ENCODE measurements around the gene GLI3.

GLI3 gene

DNA sequence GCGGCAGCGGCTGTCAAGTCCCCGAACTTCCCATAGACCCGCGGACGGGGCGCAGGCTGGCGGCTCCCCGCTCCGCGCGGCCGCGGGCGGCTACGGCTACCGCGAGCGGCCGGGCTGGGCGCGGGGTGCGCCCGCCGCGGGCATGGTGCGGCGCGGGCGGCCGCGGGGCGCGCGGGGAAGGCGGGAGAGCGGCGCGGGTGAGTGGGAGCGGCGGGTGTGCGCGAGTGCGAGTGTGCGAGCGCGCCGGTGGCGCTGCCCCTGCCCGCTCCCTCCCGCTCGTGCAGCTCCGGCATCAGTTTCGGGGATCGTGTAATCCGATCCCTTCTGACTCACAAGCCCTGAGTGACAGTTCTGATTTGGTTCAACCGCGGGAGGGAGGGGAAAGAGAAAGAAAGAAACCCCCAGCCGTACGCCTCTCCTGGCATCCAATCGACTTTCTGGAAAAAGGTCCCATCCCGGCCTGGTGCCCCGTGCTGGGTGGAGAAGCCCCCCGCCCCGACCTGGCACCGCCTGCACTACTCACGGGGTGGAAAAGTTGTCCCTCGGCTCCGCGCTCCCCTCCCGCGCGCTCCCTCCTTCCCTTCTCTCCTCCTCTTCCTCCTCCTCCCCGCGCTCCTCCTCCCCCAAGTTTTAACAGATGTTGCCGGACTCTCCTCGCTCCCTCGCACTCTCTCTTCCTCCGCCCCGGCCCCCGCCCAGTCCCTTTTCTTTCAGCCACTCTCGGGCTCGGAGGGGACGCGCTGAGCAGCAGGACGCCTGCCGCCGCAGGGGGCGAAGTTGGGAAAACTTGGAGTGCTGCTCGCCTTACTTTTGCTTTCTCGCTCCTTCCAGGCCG, at the start of gene GLI3:
Gene GLI3 (minus strand): TSS at position 234 of the 835 bp plus-strand sequence. CDS start 13,956 bp downstream, outside the sequence.
- no peak for DNase-seq

- no peak for DNase-seq
Observed at GRCh38 chr7:42285383-42285824, 48.4 kb upstream of the GLI3 start.

DNA sequence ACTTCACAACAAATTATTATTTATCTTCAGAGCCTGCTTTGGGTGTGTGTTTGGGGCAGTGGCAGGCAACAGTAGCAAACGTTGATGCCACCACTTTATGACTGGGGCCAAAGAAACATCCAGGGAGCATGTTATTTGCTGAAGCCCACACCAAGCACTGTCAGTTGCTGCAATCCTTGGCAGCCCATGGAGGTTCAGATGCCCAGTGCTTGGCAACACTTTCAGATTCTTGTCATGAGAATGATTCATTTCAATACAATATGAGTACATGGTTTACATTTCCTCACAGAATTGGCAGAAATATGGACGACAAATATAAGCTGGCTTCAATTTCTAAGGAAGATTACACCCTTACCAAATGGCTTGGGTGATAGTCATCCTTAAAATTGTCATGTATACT, 46.5 kb upstream of the GLI3 start:
- no peak for DNase-seq

GRCh38 chr7:42278344-42278743, 41.3 kb upstream of the GLI3 start:
- DNase-seq, result no peak

DNA sequence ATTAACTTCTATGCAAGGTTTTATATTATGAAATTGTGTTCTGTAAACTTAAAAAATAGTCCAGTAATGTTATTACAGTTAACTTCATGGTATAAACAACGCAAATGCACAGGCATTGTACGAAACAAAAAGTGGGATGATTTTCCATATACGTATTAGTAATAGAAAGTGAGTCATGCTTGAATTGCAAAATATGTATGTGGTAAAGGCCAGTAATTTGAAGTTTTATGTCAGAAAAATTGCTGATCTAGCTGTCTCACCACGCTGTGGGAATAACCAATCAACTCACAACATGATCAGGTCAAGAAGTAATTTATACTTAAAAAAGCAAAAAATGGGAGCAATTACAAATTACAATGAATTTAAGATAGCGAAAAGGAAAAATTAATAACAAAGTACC, 37.0 kb upstream of the GLI3 start:
- DNase-seq, result no peak

- no peak for DNase-seq
Observed at GRCh38 chr7:42272793-42273665, 36.0 kb upstream of the GLI3 start.

- no peak for DNase-seq
Observed at GRCh38 chr7:42269161-42269560, 32.2 kb upstream of the GLI3 start.

GRCh38 chr7:42264702-42265101, 27.7 kb upstream of the GLI3 start:
- DNase-seq, result no peak

GRCh38 chr7:42263971-42264370, 27.0 kb upstream of the GLI3 start:
- no peak for DNase-seq

DNA sequence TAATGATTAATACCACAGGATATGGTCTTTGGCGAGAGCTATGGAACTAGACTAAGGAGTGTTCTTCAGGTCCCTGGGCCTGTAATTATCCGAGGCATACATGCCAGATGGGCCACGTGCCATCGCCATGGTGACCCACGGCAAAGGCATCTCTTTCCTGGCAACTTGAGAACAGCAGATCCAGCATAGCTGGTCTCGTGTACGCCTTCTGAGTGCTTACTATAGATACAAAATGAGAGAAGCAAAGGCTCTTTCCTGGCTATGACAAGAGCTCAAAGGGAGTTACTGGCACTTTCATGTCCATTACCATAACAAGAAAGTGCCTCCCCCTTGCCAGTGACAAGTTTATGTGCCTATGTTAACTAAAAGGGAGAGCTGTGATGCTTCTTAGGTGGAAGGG, 26.0 kb upstream of the GLI3 start:
- DNase-seq, result no peak

GRCh38 chr7:42254217-42254616, 17.2 kb upstream of the GLI3 start:
- no peak for DNase-seq

- no peak for DNase-seq
Observed at GRCh38 chr7:42253316-42253715, 16.3 kb upstream of the GLI3 start.

DNA sequence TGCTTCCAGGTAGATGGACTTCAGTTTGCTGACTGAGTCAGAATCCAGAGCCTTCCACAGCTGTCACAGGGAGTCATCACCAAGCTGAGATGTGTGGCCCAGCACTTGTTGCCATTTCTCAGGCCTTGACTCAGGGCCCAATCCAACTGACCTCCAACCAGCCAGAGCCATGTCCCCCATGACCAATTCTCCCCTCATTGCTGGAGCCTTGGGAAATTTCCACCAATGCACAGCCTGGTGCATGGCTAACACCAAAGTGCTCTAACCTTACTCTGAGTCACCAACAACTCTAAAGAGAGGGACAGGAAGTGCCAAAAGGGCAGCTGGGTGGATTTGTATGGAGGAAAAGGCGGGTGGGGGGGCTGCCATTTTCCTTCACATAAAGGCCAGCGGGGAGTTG, 13.4 kb upstream of the GLI3 start:
- no peak for DNase-seq

DNA sequence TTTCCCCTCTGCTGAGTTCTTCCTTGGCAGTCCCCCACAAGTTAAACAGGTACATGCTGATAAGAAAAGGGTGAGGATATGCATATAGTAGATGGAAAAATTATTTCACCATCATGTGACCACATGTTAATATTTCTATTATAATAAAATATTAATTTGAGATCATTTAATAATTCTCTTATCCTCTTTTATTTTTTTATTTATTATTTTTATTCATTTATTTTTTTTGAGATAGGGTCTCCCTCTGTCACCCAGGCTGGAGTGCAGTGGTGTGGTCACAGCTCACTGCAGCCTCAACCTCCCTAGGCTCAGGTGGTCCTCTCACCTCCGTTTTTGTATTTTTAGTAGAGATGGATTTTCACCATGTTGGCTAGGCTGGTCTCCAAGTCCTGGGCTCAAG, 11.6 kb upstream of the GLI3 start:
- DNase-seq, result no peak

- DNase-seq, result no peak
Observed at GRCh38 chr7:42247301-42247700, 10.3 kb upstream of the GLI3 start.

- DNase-seq, result no peak
Observed at GRCh38 chr7:42244828-42245227, 7.8 kb upstream of the GLI3 start.

GRCh38 chr7:42242381-42242780, 5.4 kb upstream of the GLI3 start:
- no peak for DNase-seq

GRCh38 chr7:42241424-42241823, 4.4 kb upstream of the GLI3 start:
- DNase-seq, result no peak

DNA sequence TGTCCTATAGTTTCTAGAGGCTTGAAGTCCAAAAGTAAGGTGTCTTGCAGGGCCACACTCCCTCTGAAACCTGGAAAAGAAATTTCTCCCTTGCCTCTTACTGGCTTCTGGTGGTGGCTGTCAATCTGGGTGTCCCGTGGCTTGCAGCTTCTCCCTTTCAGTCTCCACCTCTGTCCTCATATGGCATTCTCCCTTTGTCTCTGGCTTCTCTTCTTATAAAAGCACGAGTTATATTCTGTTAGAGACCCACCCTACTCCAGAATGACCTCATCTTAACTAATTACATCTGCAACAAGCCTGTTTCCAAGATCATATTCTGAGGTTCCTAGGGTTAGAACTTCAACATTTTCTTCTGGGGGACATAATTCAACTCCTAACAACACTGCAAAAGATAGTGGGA, 3.4 kb upstream of the GLI3 start:
- DNase-seq, result no peak

GRCh38 chr7:42238709-42239366, 1.8 kb upstream of the GLI3 start:
- DNase-seq, result no peak

DNA sequence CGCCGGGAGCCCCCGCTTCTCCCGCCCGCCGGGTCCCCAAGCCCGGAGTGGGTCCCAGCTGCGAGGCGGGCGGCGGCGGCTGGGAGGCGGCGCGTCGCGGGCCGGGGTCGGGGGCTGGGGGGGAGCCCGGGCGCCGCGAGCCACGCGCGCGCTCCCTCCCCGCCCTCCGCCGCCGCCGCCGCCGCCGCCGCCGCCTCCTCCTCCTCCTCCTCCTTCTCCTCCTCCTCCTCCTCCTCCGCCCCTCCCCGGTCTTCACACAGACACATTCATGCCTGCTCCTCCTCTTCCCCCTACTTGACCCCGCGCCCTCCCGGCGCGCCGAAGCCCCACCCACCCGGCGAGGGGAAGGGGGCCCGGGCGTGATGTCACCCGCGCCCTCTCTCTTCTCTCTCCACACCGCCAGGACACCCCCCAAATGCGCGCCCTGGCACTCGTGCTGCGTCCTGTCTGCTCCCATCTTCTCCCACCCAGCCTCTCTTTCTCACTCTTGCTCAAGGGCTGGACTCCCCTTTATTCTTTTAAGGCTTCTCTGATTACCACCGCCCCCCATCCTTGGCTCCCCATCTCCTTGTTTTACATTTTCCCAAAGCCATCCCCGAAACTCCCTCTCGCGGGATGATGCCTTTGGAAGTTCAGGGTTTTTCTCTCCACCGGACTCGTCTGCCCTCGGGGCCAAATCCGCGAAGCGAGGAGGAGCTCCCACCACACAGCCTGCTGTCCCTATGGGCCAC, 967 bp upstream of the GLI3 start:
- DNase-seq, result no peak

DNA sequence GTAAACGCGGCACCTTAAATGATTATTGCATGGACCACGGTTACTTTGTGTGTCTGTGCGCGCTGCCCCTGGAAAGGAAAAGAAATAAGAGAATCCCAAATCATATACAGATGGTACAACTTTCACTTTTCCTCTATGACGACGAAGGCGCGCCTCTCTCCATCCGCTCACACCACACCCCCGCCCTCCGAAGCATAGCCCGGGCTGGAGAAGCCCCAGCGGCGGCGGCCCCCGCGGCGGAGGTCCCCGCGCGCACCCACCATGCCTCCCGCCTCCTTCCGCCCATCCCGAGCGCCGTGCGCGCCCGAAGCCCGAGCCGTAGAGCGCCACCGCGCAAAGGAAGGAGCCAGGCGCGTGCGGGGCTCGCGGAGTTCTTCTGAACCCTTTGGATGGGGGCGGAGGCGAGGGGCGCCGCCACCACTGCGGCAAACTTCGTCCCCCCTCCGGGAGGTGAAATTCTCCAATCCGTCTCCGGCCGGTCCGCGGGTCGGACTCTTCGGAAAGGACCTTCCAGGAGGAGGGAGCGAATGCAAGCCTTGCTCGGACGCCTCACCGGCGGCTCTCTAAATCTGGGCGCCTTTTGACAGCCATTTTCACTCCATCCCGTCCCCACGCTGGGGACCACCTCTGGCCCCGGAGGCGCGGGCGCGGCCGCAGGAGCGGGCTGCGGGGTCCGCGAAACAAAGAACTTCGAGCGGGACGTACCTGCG, 588 bp downstream of the GLI3 start:
- no peak for DNase-seq

All from stimulated activated CD4-positive, alpha-beta T cell treated with anti-CD3 and anti-CD28 coated beads, Interleukin-4, amount 100 ng/mL, for 4 hours (primary cell).